HG02885 (cell line): ENCODE results near the gene METTL1.

Source experiments
- ATAC-seq: cut with Tn5 transposase; IDR thresholded peaks from one replicate; pipeline ENCODE4 v1.9.1; 2021; ENCODE audit warnings: mild to moderate bottlenecking; ENCODE audit not compliant: unreplicated experiment, poor library complexity

The METTL1 gene

GRCh38 chr12:57756406-57757341 lies 15.2 kb downstream of the METTL1 start:
- ATAC-seq, result peak; percentile 29

DNA sequence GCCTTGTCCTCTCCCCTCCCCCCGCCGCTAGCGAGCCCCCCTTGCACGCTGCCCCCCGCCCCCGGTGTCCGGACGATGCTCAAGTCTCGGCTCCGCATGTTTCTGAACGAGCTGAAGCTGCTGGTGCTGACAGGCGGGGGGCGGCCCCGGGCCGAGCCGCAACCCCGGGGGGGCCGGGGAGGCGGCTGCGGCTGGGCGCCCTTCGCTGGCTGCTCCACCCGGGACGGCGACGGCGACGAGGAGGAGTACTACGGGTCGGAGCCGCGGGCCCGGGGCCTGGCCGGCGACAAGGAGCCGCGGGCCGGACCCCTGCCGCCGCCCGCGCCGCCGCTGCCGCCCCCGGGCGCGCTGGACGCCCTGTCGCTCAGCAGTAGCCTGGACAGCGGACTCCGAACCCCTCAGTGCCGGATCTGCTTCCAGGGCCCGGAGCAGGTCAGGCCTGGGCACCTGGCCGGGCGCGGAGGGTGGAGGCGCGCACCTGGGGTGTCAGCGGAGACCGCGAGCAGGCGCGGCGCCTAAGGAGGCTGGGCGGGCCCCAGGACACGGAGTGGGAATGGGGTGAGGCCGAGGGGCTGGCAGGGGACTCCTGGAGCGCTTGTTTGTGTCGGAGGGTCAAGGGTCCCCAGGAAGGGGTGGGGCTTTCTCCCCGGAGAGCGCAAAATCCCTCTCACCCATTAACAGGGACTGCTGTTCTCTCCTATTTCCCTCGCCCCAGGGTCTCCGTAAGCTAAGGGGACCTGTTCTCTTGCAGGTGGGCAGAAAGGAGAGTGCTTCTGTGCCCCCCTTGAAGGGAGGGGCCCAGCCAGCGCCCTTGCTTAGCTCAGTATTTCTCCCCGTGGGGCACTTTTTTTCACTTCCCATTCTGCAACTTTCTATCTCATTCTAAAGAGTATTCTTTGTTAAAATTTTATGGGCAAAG lies 16.2 kb downstream of the METTL1 start:
- no peak for ATAC-seq

- no peak for ATAC-seq
Observed at GRCh38 chr12:57755194-57755453, 16.8 kb downstream of the METTL1 start.

- peak; percentile 46 for ATAC-seq
Observed at GRCh38 chr12:57754411-57755193, 17.3 kb downstream of the METTL1 start, which contains the start of gene MARCHF9. Gene MARCHF9 (plus strand): TSS chr12:57755103. CDS start chr12:57755529, 426 bp downstream.

DNA sequence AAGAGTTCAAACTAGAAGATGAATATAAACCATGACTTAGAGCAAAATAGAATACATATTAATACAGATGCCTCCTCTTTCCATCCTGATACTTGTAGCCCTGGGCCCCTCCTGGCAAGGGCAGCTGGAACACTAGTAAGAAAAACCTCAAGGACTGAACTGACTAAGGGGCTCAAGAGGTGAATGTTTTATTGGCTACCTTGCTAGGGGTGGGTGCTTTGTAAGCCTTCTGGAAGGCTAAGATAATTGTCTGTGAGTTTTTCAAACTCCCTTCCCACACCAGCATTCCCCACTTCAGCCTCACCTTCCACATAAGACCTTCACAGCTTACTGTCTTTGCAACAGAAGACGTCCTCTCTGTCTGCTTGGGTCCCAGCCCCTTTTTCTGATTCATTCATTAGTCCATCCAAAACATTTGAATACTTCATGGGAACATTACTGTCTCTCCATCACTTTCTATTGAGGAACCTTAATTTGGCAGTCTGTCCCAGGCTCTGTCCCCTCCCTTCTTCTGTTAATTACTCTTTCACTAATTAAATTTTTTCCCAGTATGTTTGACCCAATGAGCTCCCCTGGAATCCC lies 18.1 kb downstream of the METTL1 start:
- ATAC-seq, result no peak

- no peak for ATAC-seq
Observed at GRCh38 chr12:57752668-57753000, 19.3 kb downstream of the METTL1 start.

DNA sequence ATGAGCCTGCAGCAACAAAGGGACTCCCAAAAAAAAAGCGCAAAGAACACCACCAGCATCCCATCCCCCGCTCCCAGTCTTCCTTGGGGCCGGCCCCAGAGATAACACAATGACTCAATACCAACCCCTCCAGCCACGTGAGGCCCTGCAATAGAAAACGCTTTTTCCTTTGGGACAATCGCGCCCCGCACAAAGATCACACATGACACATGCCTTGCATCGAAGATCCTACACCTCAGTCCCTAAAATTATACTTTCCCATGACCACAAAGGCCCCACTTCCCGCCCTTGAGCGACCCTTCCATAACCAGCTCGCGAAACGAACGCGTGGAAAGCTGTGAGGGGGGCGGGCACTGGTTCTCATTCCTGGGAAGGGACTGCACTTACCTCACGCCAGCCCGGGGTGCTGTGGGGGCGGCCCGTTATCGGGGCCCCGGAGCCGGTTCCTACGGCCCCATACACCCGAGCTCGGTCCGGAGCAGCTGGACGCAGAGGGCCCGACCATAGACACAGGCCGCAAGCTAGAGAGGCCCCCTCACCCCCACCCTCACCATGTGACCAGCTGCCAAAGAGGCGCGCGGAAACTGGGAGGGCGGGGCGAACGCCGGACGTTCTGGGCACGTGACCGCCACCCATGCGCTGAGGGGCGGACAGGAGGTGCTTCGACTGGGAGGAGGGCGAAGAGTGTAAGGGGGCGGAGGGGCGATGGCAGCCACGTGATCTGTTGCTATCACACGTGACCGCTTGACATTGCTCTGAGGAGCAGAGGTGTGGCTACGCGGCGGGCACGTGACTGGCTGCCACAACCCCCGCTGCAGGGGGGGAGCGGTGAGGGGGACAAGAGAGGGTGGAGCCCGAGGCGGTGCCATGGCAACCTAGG lies 19.9 kb downstream of the METTL1 start, which contains the start of gene CDK4:
Gene CDK4 (minus strand): TSS at position 523 of the 880 bp plus-strand sequence. CDS start 593 bp downstream, outside the sequence.
- peak; percentile 71 for ATAC-seq

GRCh38 chr12:57751432-57751787 lies 20.5 kb downstream of the METTL1 start:
- no peak for ATAC-seq

- ATAC-seq, result no peak
Observed at GRCh38 chr12:57750561-57751431, 21.1 kb downstream of the METTL1 start.

DNA sequence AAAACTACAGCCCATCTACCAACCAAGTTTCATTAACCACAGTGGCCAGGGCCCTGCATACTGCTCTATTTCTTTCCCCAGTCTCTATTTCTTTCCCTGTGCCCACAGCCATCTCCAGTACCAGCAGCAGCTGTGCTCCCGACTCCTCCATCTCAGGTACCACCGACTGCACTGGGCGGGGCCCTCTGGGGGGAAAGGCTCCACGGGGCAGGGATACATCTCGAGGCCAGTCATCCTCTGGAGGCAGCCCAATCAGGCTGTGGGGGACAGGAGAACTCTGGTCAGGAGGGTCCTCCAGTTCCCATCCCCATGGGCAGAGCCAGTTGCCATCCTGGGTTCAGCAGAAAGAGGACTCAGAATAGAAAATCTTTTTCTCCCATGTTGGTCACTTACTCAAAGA lies 22.8 kb downstream of the METTL1 start:
- ATAC-seq, result no peak

DNA sequence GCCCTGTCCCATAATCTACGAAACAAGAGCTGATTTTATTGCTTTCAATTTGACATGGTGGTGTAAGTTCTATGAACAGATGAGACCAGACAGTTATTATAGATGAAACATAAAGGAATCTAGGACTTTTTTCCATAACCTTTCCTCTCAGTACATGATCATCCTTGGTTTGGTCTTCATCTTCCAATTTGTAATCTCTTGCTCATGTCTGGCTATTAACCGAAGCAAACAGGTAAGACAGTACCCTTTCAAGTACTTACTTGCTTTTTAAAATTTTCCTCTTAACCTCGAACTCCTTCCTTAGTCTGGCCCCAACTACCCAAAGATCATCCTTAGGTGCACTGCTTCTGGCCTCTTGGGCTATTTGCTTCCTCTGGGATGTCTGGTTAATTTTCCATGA lies 25.9 kb downstream of the METTL1 start:
- ATAC-seq, result no peak

GRCh38 chr12:57745485-57745881 lies 26.4 kb downstream of the METTL1 start:
- no peak for ATAC-seq

- peak; percentile 85 for ATAC-seq
Observed at GRCh38 chr12:57744777-57745484, 27.0 kb downstream of the METTL1 start, which contains the start of gene TSPAN31. Gene TSPAN31 (plus strand): TSS chr12:57745039. CDS start chr12:57745155, 116 bp downstream.

DNA sequence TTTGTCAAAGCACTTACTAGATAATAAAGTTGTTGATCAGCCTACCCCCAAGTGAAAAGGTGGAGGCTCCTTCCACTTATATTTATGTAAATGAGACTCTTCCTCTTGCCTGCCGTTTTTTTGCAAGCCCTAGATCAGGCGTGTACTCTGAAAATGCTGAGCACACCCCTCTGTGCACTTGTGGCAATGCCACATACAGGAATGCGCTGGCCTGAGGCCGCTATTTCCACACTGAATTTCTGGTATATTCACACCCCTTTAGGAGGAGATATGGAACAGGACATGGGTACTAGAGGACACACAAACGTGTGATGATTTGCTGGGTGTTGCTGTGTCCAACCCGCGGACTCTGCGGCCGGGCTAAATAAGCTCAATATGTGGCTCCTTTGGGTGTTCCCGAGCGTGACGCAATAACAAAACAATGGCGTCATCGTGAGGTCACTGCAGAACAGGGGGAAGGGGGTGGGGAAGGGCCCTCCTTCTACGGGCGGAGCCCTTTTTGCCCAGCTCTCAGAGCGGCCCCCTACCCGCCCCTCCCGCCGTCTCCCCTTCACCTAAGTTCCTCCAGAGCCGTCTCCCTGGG lies 27.6 kb downstream of the METTL1 start:
- ATAC-seq, result peak; percentile 37

- ATAC-seq, result no peak
Observed at GRCh38 chr12:57743769-57744168, 28.1 kb downstream of the METTL1 start.

DNA sequence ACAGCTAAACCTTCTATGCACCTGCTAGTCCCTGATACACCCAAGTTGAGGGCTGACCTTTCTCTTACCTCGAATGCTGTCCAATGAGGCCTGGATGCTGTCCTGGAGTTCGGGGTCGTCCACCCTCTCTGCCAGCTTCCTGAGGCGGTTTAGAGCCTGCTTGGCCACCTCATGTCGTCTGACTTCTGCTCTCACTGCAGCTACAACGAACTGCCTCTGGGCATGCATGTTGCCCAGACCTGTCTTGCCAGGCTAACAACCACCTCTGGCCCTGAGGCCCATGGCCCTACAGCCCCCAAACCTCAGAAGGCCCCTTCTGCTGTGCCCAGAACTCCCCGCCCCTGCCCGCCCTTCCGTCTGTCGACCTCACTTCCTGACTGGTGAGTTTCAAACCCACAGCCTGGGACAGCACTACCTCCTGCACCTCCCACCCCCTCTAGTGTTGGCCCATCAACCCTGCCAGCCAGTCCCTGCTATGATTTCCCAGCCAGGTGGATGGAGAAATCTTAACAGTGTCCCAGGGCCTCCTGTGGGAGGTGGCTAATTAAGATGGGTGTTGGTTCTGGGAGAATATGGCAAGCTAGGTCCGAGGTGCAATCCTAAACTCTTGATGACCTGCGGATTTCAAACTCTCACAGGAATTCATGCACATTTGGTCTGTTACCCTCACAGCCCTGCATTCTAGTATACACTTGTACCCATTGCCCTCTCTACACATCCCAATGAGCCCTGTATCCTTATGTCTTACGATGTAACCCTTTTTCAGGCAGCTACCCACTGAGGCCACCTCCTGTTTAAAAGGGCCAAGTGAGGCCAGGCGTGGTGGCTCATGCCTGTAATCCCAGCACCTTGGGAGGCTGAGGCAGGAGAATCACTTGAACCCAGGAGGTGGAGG lies 29.8 kb downstream of the METTL1 start:
- peak; percentile 65 for ATAC-seq
